PC-9 (cell line): ENCODE data around the gene SND1. TPM values are rescaled to one million over a fixed set of nuclear protein-coding genes. Genes with fewer than 3 reads are reported as not detected.

Experiments
- BruUV-seq: library from RNA; stranded (reverse); fragments of 400-500 nt; replicated peaks from 2 replicates; lab custom pipeline; 2021; lab: Mats Ljungman, UMichigan
- CTCF ChIA-PET: fragments of 300-600 bp; sonication (Branson Sonifier 250); formaldehyde crosslinking; loops from one replicate; lab custom pipeline; 2022; ENCODE audit warnings: antibody characterized with exemption; lab: Charles Lee
- POLR2A ChIA-PET: fragments of 300-600 bp; sonication (Branson Sonifier 250); formaldehyde crosslinking; loops from one replicate; lab custom pipeline; 2022; ENCODE audit warnings: antibody characterized with exemption; ENCODE audit not compliant: unreplicated experiment; lab: Charles Lee
- DNase-seq, 2 experiments: peaks; one replicate each; pipeline versions ENCODE4 v3.0.0 to v3.0.0-alpha.2; 2015 to 2022; ENCODE audit warnings: mixed read lengths in 1 of 2
- H2AFZ ChIP-seq: fragments of 200-600 bp; sonication (generic); 2 replicates; pipeline ENCODE4 v1.8.1; 2017; ENCODE audit warnings: antibody characterized with exemption
- H3F3A ChIP-seq: fragments of 200-600 bp; sonication (generic); 2 replicates; pipeline ENCODE4 v1.8.1; 2017; ENCODE audit warnings: antibody characterized with exemption, mild to moderate bottlenecking, low read depth; ENCODE audit not compliant: insufficient read depth
- H3K27ac ChIP-seq: fragments of 200-600 bp; sonication (generic); 2 replicates; pipeline ENCODE4 v1.6.1; 2016; ENCODE audit warnings: mixed run types
- H3K27me3 ChIP-seq: fragments of 200-600 bp; sonication (generic); 2 replicates; pipeline ENCODE4 v1.6.1; 2016; ENCODE audit warnings: low read depth, mixed run types; ENCODE audit not compliant: insufficient read depth
- H3K36me3 ChIP-seq: fragments of 200-600 bp; sonication (generic); 2 replicates; pipeline ENCODE4 v1.6.1; 2016; ENCODE audit warnings: low read depth, mixed run types
- H3K4me1 ChIP-seq: fragments of 200-600 bp; sonication (generic); replicated peaks from 2 replicates; pipeline ENCODE4 v1.6.1; 2016; ENCODE audit warnings: mixed run types; ENCODE audit not compliant: insufficient read depth
- H3K4me2 ChIP-seq: fragments of 200-600 bp; sonication (generic); 2 replicates; pipeline ENCODE4 v1.6.1; 2017; ENCODE audit warnings: mixed run types
- H3K4me3 ChIP-seq: fragments of 200-600 bp; sonication (generic); 2 replicates; pipeline ENCODE4 v1.6.1; 2016; ENCODE audit warnings: mixed run types
- H3K79me2 ChIP-seq: fragments of 200-600 bp; sonication (generic); 2 replicates; pipeline ENCODE4 v1.6.1; 2017; ENCODE audit warnings: low read depth, mixed run types
- H3K9me2 ChIP-seq: fragments of 200-600 bp; sonication (generic); 2 replicates; pipeline ENCODE4 v1.8.1; 2017; ENCODE audit warnings: mild to moderate bottlenecking; ENCODE audit not compliant: insufficient read depth
- H3K9me3 ChIP-seq: fragments of 200-600 bp; sonication (generic); 2 replicates; pipeline ENCODE4 v1.8.1; 2016; ENCODE audit warnings: low read depth; ENCODE audit not compliant: insufficient read depth
- H4K20me1 ChIP-seq: fragments of 200-600 bp; sonication (generic); 2 replicates; pipeline ENCODE4 v1.8.1; 2017; ENCODE audit not compliant: insufficient read depth
- EZH2 ChIP-seq: fragments of 200-600 bp; sonication (generic); IDR thresholded peaks from 2 replicates; pipeline ENCODE4 v1.8.0; 2017; ENCODE audit warnings: antibody characterized with exemption, low read depth
- intact Hi-C: fragments of 100-400 bp; cut with micrococcal nuclease; formaldehyde crosslinking; loops from one replicate; pipeline ENCODE4 v1.10.0; 2022; ENCODE audit not compliant: unreplicated experiment
- total RNA-seq: library from RNA; stranded (reverse); gene quantifications from 2 replicates; pipeline ENCODE4 v1.2.3, GENCODE V29; 2021
- TF ChIP-seq, protein P1 (sequence below): fragments of 200-600 bp; sonication (generic); conservative IDR thresholded peaks from 2 replicates; pipeline ENCODE4 v1.6.1; 2017; ENCODE audit warnings: mixed run types, antibody characterized with exemption, mild to moderate bottlenecking, moderate library complexity

Gene SND1
- total RNA-seq, 1 experiment from 2014 or later: 273 TPM

DNA sequence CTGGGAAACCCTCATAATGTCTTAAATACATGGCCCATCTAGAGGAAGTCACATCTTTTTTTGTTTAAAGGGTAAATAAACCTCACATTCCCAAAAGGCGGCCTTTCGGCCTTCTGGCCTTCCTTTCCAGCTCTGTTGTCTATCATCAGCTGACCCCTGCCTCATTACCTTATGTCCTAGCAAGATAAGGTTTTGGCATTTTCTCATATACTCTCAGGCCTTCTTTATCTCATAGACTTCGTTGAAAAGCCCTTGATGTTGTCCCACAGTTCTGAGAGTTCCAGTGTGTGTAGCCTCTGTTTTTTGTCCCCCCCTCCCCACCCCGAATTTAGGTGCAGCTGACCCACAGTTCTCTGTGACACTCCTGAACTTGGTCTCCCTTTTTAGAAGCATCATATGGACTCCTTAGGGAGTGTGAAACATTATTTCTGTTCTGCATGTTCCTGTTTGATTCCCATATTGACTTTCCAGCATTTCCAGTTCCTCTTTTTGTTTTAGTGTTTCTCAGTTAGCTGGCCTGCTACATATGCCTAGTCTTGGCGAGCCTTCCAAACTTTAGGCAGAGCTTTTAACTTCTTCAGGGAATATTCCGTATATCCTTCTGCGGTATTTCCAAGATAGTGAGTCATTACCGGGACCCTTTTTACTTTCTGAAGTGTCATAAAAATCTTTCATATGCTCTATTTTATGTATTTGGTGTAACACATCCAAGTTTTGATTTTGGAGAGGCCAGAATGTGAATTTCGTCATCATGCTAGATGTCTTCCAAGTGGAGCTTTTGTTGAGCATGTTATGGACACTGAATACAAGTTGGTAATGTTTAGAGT lies 240.7 kb downstream of the SND1 start:
- Histone ChIP-seq H3K4me2 (no peak overlapping the region), H3K9me3 (no peaks in the 10 kb centered on the region), H3F3A (no peaks in the 10 kb centered on the region; the same call in 1 of the 2 replicates), H3K9me2 (0 out of 2 replicates have a peak, but pooled peaks cover 3% of the 10 kb centered on the region), H2AFZ (no peak overlapping the region), H3K79me2 (0 out of 2 replicates have a peak, but pooled peaks cover 16% of the 10 kb centered on the region), H3K4me1 (peaks cover 13% of the 10 kb centered on the region; the same call in 1 of the 2 replicates), H3K36me3 (peaks cover 35% of the 10 kb centered on the region), H3K4me3 (no peak overlapping the region), H4K20me1 (peaks cover 29% of the 10 kb centered on the region), H3K27me3 (no peaks in the 10 kb centered on the region), H3K27ac (no peak overlapping the region)
- intact Hi-C loops: no loop called here
- POLR2A ChIA-PET: no interaction called here
- no TSS peak for BruUV-seq
- TF ChIP-seq, protein P1, sequence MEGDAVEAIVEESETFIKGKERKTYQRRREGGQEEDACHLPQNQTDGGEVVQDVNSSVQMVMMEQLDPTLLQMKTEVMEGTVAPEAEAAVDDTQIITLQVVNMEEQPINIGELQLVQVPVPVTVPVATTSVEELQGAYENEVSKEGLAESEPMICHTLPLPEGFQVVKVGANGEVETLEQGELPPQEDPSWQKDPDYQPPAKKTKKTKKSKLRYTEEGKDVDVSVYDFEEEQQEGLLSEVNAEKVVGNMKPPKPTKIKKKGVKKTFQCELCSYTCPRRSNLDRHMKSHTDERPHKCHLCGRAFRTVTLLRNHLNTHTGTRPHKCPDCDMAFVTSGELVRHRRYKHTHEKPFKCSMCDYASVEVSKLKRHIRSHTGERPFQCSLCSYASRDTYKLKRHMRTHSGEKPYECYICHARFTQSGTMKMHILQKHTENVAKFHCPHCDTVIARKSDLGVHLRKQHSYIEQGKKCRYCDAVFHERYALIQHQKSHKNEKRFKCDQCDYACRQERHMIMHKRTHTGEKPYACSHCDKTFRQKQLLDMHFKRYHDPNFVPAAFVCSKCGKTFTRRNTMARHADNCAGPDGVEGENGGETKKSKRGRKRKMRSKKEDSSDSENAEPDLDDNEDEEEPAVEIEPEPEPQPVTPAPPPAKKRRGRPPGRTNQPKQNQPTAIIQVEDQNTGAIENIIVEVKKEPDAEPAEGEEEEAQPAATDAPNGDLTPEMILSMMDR: no peak
- TF ChIP-seq EZH2: no peak
- CTCF ChIA-PET: no interaction called here
- DNase-seq: no peak

DNA sequence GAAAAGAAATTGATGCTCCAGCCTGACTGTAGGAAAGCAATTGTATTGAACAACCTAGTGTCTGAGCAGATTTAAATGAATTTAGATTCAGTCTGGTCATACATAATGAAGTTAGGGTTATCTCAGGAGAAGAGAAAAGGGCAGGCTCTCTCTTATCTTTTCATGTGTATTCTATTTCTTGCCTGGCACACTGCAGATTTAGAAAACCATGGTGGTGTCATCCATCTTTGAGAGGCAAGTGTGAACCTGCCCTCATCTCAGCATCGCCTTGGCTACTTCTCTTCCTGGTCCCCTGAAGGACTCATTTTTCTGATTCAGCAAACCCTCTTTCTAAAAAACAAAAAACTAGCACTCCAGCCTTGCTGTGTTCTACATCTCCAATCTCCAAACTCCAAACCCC lies 241.6 kb downstream of the SND1 start:
- Histone ChIP-seq H3K27me3 (no peaks in the 10 kb centered on the region), H3K79me2 (0 out of 2 replicates have a peak, but pooled peaks cover 16% of the 10 kb centered on the region), H2AFZ (no peak overlapping the region), H3K9me3 (no peaks in the 10 kb centered on the region), H3K4me2 (no peak overlapping the region), H4K20me1 (peaks cover 37% of the 10 kb centered on the region), H3K36me3 (peaks cover 27% of the 10 kb centered on the region; the same call in 1 of the 2 replicates), H3K4me3 (no peak overlapping the region), H3K9me2 (0 out of 2 replicates have a peak, but pooled peaks cover 3% of the 10 kb centered on the region), H3K4me1 (peaks cover 13% of the 10 kb centered on the region; the same call in 1 of the 2 replicates), H3K27ac (no peak overlapping the region), H3F3A (no peaks in the 10 kb centered on the region; the same call in 1 of the 2 replicates)
- ChIA-PET CTCF (no interaction called here), POLR2A (no interaction called here)
- TF ChIP-seq, protein P1: no peak
- intact Hi-C loops: no loop called here
- BruUV-seq: no TSS peak
- no peak for DNase-seq

DNA sequence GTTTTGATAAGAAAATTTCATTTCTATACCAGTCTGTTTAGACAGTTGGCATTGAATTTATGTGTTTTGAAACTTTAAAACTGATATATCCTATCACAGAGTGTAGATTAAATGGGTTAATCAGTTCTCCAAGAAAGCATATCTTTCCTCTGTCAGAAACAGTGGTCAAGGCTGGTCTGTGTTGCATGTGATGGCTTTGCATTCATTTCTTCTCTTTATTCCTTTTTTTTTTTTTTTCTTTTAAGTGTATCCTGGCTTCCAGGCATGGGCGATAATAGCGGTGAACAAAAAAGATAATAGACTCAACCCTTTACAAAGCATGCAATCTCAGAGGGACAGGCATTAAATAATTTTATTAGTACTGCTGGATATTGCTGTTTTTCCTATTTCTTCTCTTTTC lies 242.6 kb downstream of the SND1 start:
- H3K4me3 ChIP-seq: no peak overlapping the region
- H3K9me2 ChIP-seq: 0 out of 2 replicates have a peak, but pooled peaks cover 3% of the 10 kb centered on the region
- 0 out of 2 replicates have a peak, but pooled peaks cover 23% of the 10 kb centered on the region for H3K79me2 ChIP-seq
- DNase-seq: no peak
- H2AFZ ChIP-seq: no peak overlapping the region
- H3K4me1 ChIP-seq: peaks cover 13% of the 10 kb centered on the region; the same call in 1 of the 2 replicates
- no peaks in the 10 kb centered on the region; the same call in 1 of the 2 replicates for H3F3A ChIP-seq
- ChIA-PET CTCF (no interaction called here), POLR2A (no interaction called here)
- no peaks in the 10 kb centered on the region for H3K9me3 ChIP-seq
- no peak overlapping the region for H3K27ac ChIP-seq
- intact Hi-C loops: no loop called here
- peaks cover 20% of the 10 kb centered on the region; the same call in 1 of the 2 replicates for H3K36me3 ChIP-seq
- no peak overlapping the region for H3K4me2 ChIP-seq
- no peak for TF ChIP-seq EZH2
- H3K27me3 ChIP-seq: no peaks in the 10 kb centered on the region
- no TSS peak for BruUV-seq
- peaks cover 44% of the 10 kb centered on the region for H4K20me1 ChIP-seq
